Left lobe of liver (tissue), 2 donors: ENCODE measurements around the gene SEC14L1. TPM values are rescaled to one million over a fixed set of nuclear protein-coding genes. Genes with fewer than 3 reads are reported as not detected.
"Not testable (repeated sequence)": the region's sequence is repeated elsewhere in the genome, so short reads cannot be mapped to it uniquely, and the experiment has no call there.

Source experiments
- ATAC-seq: fragments of 200-7000 bp; cut with Tn5 transposase; one replicate; pipeline ENCODE4 v1.9.1; 2020; ENCODE audit warnings: mild to moderate bottlenecking, moderate library complexity
- DNase-seq: peaks from one replicate; pipeline ENCODE4 v3.0.0-alpha.2; 2020; ENCODE audit warnings: low spot score
- total RNA-seq: library from RNA; stranded (reverse); gene quantifications from one replicate; pipeline ENCODE4 v1.2.1, GENCODE V29; 2021
- donor health status: DM: no; HTN: no; CAD: no; lungs with moderate emphysema.
- donor health status: DM: no; HTN: yes; CAD: no.

The SEC14L1 gene
- total RNA-seq = 20.1 TPM

DNA sequence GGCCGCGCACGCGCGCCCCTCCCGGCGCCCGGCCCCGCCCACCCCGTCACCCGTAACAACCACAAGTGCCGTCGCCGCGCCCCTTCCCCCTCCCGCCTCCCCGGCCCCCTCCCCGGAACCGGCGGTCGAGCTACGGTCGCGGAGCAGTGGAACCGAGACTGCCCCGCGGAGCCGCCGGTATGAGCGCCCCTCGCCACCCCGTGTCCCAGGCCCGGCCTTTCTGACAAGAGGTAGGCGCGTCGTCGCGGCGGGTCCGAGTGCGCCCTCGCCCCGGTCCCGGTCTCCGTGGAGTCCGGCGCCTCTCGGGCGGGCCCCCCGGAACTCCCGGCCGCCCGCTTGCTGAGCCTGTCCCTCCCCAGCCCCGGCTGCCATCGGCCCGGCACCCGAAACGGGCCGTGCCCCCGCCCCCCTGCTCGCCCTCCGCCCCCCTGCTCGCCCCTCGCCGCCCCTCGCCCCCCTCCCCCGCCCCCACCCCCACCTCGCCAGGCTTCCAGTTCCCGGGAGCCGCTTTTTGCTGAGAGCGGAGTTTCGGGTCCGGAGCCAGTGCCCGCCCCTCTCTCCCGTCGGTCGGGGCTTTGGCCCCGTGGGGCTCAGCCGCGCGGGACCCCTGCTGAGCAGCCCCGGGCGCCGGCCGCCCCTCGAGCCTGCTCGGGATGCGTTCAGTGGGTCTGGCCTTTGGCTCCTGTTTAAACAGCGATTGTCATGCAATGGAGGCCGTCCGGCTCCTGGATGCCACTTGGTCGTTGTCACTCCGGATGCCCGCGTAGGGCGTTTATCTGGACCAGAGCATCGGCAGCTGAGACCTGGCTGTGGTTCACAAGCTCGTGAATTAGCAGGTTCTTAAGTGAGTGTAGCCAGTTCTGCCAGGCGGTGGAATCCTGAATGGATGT is at the start of gene SEC14L1:
TSS of gene SEC14L1 (plus strand) at position 92 of the 890 bp plus-strand sequence. CDS start 2,628 bp downstream, outside the sequence.
- peak; percentile 59 for DNase-seq
- ATAC-seq = no peak

GRCh38 chr17:77092025-77092424 is 48.7 kb upstream of the SEC14L1 start:
- ATAC-seq (no peak), DNase-seq (no peak)

GRCh38 chr17:77095461-77095860 is 45.3 kb upstream of the SEC14L1 start:
- ATAC-seq (no peak), DNase-seq (no peak)

DNA sequence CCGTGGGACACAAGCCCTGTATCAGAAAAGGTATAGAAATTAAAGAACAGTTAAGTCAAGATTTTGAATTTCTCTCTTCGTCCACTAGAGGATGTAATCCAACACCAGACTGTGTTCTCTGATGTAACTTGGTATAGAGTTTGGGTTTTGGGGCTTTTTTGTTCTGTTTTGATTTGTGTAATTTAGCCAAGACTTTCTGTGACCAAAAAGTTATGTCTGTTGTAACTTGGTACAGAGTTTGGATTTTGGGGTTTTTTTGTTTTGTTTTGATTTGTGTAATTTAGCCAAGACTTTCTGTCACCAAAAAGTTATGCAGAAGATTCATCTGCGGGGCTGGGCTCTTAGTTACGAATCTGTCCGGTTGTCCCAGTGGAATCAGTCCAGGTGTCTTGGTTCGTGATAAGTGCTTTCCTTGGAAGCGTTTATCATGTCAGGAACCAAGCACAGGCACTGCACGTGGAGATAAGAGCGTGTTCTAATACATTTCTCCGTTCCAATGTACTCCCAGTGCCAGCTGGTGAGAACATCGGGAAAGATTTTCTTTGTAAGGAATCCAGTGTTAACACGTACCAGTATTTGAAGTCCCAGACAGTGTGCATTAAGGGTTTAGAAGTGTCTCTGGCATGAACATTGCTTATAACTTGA is 44.1 kb upstream of the SEC14L1 start:
- DNase-seq = no peak
- ATAC-seq = peak; percentile 31

DNA sequence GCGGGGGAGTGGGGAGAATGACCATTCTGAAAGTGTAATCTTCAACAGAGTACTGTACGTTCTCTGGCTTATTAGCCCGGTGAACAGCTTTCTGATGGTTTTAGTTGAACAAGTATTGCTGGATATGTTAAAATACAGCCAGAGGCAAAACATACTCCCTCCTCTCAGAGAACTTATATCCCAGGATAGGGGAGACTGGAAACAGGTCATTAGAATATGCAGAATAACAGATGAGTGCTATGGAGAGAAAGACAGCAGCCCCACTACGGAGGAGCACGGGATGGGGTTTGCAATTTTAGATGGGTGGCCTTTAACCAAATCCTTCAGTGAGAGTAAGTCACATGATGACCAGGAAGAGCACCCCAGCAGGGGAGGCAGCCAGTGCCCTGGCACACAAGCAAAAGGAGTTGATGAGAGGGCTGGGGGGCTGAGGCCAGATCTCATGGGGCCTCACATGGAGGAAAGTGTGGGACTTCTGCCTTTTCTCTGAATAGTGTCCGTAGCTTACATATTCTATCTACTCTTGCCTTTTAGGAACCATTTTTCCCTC is 43.1 kb upstream of the SEC14L1 start:
- ATAC-seq = no peak

DNA sequence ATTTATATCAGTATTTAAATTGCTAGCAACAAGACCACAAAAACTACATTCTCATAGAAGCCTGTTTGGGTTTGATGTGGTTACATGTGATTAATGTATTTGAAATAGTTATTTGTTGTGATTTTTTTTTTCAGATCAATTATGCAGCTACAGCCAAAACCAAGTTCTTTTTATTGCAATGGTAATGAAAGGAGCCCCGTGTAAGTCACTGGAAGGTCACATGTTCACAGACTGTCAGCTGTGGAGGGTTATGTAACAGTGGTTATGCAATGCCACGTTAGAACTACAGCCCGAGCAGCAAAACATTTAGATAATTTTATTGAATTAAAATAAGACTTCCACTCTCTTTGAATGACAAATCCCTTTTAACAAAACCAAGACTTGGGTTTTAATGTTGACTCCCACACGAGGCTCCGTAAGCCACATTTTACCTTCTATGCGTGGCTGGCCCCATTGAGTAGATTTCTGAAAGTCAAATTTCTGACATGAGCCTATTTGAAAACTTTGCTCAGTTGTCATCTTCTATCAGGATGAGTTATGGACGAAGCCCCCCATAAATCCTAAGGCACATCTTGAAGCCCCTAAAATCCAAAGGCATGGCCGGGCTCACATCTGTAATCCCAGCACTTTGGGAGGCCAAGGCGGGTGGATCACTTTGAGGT is 41.8 kb upstream of the SEC14L1 start:
- ATAC-seq (peak; percentile 87), DNase-seq (peak; percentile 70)

More for the DNA sequence above, 43.1 kb upstream of the SEC14L1 start:
- no peak for DNase-seq

DNA sequence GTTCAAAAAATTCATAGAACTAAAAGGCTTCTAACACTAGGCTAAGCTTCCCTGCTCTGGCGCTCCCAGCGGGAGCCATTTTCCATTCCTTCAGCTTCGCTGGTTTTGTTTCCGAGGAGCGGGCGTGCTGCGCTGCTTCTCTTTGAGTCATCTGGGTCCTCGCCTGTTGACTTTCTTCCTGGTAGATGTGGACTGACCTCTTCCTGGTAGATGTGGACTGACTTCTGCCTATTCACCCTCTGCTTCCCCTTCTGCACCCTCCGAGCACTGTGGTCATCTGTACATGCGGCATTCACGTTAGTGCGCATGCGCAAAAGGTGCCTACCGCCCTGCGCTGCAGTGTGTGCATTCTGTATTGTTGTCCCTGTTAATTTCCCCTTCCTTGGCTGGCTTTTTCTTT is 40.8 kb upstream of the SEC14L1 start:
- peak; percentile 30 for ATAC-seq
- no peak for DNase-seq

DNA sequence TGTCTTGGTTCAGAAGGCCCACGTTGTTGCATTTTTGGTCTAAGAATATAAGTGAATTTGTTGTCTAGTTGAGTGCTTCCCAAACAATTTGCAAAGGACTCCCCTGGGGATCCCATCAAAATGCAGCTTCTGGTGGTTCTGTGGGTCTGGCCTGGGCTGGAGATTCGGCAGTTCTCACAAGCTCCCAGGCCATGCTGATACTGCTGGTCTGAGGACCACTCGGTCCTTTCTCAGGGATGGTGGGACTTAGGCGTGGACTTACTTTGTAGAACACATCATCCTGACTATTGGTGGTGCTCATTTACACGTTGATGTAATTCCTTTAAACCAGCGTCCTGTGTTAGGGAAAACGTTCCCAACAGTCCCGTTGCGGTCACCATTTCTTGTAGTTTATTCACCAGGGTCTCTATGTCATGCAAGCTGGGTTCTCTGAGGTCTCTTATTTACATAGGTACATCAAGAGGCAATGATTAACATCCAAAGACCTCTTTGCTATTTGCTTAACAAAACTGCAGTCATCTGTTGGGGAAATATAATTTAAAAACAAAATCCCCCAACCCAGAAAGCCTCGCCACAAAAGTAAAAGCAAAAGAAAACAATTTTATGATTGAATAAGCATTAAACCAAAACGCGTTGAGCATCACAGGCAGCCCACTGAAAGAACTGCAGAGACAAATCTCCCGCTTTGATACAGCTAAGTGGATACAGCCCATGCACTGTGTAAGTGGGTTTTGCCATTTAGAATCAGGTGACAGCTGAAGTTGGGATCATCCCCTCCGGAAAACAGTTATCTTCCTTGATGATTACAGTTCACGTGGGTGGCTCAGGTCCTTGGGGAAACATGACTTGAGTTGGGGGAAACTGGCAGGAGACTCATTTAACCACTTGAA is 39.0 kb upstream of the SEC14L1 start:
- DNase-seq (no peak), ATAC-seq (no peak)

GRCh38 chr17:77102411-77103134 is 38.2 kb upstream of the SEC14L1 start:
- ATAC-seq, DNase-seq: not testable (repeated sequence)

GRCh38 chr17:77105706-77106105 is 35.1 kb upstream of the SEC14L1 start:
- no peak for ATAC-seq
- no peak for DNase-seq

- no peak for DNase-seq
- no peak for ATAC-seq
These were observed 33.9 kb upstream of the SEC14L1 start for GRCh38 chr17:77106874-77107358.

GRCh38 chr17:77107506-77108433 is 33.0 kb upstream of the SEC14L1 start:
- DNase-seq (no peak), ATAC-seq (no peak)

DNA sequence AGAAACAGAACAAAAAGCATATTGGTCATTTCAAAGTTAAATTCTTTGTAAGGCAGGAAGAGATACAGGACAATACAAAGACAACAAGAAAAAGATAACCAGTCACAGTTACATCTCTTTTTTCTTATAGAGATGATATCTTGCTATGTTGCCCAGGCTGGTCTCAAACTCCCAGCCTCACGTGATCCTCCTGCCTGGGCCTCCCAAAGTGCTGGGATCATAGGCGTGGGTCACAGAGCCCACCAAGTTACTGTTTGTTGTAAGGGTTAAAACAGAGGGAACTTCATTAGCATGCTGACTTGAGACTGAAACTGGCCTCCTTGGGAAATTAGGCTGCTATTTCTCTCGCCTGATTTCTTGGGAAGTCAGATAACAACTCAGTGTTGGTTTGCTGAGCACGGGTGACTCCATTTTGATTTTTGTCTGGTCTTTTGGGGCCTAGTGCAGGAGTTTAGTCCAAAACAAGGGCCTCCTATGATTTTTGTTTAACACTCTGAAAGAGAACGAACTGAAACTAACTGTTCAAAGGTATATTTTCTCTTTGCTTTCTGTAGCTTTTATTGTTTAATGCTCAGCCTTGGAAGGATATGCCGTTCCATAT is 31.5 kb upstream of the SEC14L1 start:
- no peak for DNase-seq
- ATAC-seq = no peak

DNA sequence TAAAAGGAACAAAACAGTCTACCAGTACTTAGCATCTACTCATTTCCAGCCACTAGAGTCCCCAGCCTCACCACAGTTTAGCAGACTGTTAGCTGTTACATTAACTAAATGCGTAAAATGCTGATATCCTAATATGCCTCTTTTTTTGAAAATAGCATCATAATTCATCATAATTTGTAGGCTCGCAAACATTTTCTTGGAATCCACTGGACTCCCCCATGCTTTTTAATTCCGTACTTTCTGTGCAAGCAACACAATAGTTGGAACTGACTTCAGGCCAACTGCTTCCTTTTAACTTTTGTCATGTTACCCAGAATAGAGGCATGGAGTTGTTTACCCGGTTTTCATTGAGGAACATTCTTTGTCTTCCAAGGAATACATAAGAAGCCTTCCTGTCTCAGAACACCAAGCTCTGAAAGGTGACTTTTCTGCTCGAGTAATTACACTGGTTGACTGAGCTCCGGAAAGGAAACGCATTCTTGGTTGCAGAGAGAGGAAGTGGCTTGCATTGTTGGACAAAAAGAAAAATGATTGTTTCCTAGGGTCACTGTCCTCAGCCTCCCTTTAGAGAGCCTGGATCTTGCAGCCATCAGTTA is 30.9 kb upstream of the SEC14L1 start:
- DNase-seq (no peak), ATAC-seq (peak; percentile 69)

GRCh38 chr17:77111165-77111933 is 29.4 kb upstream of the SEC14L1 start:
- not testable (repeated sequence) for ATAC-seq, DNase-seq

GRCh38 chr17:77111934-77112296 is 28.9 kb upstream of the SEC14L1 start:
- no peak for DNase-seq
- ATAC-seq = no peak

DNA sequence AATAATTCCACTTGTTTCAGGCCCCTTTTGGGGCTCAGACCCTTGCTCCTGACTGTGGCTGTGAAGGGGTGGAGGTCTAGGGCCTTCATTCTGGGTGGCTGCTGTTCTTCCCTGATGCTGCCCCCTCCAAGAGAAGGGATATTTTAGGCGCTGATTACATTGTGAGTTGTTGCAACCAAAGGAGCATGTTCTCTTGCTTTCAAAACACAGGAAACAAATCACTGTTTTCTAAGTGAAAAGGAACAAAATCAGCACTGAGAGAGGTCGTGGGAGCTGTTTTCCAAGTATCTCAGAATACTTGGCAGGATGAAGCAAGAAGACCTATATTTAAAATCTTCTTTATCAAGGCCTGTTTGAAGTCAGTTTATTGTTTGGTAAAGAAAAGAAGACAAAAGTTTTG is 25.3 kb upstream of the SEC14L1 start:
- ATAC-seq = peak; percentile 45
- no peak for DNase-seq
